Stimulated activated CD4-positive, alpha-beta T cell treated with anti-CD3 and anti-CD28 coated beads, Interleukin-15, amount 100 ng/mL, for 24 hours (primary cell): ENCODE data around the gene FTCD.
"Not testable (repeated sequence)": the region's sequence is repeated elsewhere in the genome, so short reads cannot be mapped to it uniquely, and the experiment has no call there.

Source experiments
- DNase-seq: peaks from one replicate; pipeline ENCODE4 v3.0.0-alpha.2; 2020

The FTCD gene

GRCh38 chr21:46188226-46189212 is 33.1 kb upstream of the FTCD start:
- no peak for DNase-seq

GRCh38 chr21:46187814-46188213 is 32.4 kb upstream of the FTCD start:
- DNase-seq: no peak

- DNase-seq: no peak
These were observed 31.9 kb upstream of the FTCD start for GRCh38 chr21:46187261-46187660.

- no peak for DNase-seq
These were observed 30.3 kb upstream of the FTCD start for GRCh38 chr21:46185716-46186115.

GRCh38 chr21:46184625-46185555 is 29.5 kb upstream of the FTCD start:
- peak; percentile 82 for DNase-seq

GRCh38 chr21:46183910-46184624 is 28.7 kb upstream of the FTCD start, which contains the start of gene SPATC1L:
Gene SPATC1L (minus strand): TSS chr21:46184459. CDS start chr21:46182816, 1,643 bp downstream.
- peak; percentile 66 for DNase-seq

- not testable (repeated sequence) for DNase-seq
These were observed 28.0 kb upstream of the FTCD start for GRCh38 chr21:46183337-46183909.

GRCh38 chr21:46182548-46183336 is 27.4 kb upstream of the FTCD start:
- DNase-seq: no peak

GRCh38 chr21:46181953-46182547 is 26.7 kb upstream of the FTCD start:
- no peak for DNase-seq

- DNase-seq: no peak
These were observed 26.1 kb upstream of the FTCD start for GRCh38 chr21:46181436-46181835.

GRCh38 chr21:46180778-46181391 is 25.5 kb upstream of the FTCD start:
- no peak for DNase-seq

GRCh38 chr21:46180079-46180722 is 24.8 kb upstream of the FTCD start:
- DNase-seq: no peak

- DNase-seq: no peak
These were observed 24.3 kb upstream of the FTCD start for GRCh38 chr21:46179708-46180078.

GRCh38 chr21:46178961-46179360 is 23.6 kb upstream of the FTCD start:
- no peak for DNase-seq

GRCh38 chr21:46176443-46177129 is 21.2 kb upstream of the FTCD start:
- not testable (repeated sequence) for DNase-seq

- DNase-seq: no peak
These were observed 18.2 kb upstream of the FTCD start for GRCh38 chr21:46173573-46173972.

GRCh38 chr21:46172863-46173528 is 17.6 kb upstream of the FTCD start:
- no peak for DNase-seq

- DNase-seq: no peak
These were observed 16.9 kb upstream of the FTCD start for GRCh38 chr21:46171996-46172862.
